HG03135 (cell line): Measurements from ENCODE around the gene ZMIZ1.

Experiments used
- ATAC-seq: cut with Tn5 transposase; IDR thresholded peaks from one replicate; pipeline ENCODE4 v1.9.1; 2021; ENCODE audit warnings: mild to moderate bottlenecking, moderate library complexity; ENCODE audit not compliant: unreplicated experiment

ZMIZ1 gene

GRCh38 chr10:79224992-79225391 lies 156.2 kb downstream of the ZMIZ1 start:
- ATAC-seq: no peak

DNA sequence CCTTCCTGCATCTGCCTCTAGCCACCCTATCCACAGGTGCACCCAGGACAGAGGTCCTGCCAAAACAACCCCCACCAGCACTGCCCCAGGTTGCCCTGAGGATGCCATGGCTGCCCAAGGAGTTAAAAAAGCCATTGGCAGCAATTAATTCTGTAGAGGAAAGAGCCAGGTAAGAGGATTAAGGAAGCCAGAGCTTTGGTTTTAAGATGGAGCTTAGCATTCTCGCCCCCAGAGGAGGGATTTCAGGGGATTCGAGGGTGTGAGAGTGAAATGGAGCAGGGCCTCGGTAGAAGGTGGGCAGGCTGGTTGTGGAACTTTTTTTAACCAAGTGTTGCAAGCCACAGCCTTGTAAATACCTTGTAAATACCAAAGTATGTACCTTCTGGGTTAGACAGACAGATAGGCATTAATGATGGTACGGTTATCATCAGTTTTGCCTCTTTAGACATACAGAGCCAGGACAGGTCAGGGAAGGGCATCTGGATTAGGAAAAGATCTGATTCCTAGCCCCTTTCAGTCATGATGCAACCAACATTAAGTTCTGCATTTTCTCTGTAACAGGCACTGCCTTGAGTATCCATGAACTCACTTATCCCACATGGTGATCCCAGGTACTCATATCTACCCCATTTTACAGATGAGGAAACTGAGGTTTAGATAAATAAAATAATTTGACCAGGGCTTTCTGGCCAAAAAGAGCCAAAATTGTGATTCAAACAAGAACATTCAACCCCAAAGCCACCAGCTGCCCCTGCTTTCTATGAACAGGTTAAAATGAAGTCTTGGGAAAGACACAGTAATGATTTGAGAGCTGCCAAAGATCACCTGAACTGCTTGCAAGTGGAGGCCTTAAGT lies 157.9 kb downstream of the ZMIZ1 start:
- ATAC-seq: no peak

DNA sequence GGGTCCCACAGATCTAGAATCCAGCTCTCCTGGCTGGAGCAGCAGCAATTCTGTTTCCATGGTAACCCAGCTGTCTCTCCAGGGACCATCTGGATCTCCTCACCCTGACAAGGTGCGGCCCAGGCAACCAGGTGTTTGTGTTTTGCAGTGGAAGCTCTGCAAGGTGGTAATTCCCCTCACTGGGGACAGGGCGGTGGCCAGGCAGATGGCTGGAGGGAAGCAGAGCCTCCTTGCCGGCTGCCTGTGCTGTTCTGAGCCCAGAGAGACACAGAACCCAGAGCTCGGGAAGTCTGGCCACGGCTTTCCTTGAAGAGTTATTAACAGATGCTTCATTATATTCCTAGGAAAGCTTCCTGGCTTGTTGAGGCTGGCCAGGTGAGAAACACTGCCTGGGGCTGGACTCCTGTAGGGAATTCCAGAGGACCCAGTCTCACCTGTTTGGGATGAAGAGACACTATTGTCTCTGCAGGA lies 160.3 kb downstream of the ZMIZ1 start:
- ATAC-seq: no peak

- ATAC-seq: no peak
Observed at GRCh38 chr10:79229830-79230327, 161.1 kb downstream of the ZMIZ1 start.

- ATAC-seq: no peak
Observed at GRCh38 chr10:79230328-79230830, 161.6 kb downstream of the ZMIZ1 start.

GRCh38 chr10:79230850-79231249 lies 162.1 kb downstream of the ZMIZ1 start:
- ATAC-seq: no peak

GRCh38 chr10:79231908-79232307 lies 163.1 kb downstream of the ZMIZ1 start:
- no peak for ATAC-seq

- ATAC-seq: no peak
Observed at GRCh38 chr10:79232864-79233263, 164.1 kb downstream of the ZMIZ1 start.

- ATAC-seq: no peak
Observed at GRCh38 chr10:79234391-79235315, 165.9 kb downstream of the ZMIZ1 start.

- no peak for ATAC-seq
Observed at GRCh38 chr10:79235765-79236432, 167.1 kb downstream of the ZMIZ1 start.

DNA sequence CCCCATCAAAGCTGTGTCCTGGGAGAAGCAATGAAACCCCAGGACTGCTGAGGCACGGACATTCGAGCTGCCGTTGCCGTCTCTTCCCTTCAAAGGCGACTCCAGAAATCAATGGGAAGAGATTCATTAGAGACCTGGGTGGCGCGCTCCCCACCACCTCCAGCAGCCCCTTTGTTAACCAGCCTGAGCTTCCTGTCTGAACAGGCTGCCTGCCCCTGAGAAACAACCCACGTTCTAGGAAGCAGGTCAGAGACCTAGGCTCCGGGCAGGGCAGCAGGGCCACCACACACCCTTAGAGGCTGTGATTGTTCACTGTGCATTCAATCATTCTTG lies 167.6 kb downstream of the ZMIZ1 start:
- no peak for ATAC-seq

DNA sequence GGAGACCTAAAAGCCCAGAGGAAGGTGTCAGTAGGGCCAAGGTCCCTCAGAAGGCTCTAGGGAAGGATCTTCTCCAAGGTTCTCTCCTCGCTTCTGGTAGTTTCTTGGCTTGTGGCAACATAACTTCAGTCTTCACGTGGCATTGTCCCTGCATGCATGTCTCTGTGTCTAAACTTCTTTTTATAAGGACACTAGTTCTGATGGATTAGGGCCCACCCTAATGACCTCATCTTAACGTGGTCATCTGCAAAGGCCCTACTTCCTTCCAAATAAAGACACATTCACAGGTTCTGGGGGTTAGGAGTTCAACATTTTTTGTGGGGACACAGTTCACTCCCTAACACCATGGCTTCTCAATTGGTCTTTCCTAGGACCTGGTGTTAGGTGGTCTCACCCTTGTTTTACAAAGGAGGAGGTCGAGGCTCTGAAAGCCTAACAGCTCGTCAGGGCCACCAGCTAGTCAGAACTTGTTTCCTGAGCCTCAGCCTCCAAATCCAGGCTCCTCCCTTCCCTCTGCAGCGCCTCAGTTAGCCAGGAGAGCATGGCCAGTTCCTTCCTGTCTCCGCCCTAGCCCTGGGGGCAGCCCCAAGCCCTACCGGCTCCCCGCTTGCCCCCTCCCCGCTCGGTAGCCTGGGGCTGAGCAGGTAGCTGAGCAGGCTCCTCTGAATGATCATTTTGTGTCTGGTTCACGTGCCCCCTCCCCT lies 168.8 kb downstream of the ZMIZ1 start:
- ATAC-seq: no peak

GRCh38 chr10:79238158-79238520 lies 169.4 kb downstream of the ZMIZ1 start:
- ATAC-seq: no peak

GRCh38 chr10:79238606-79239005 lies 169.8 kb downstream of the ZMIZ1 start:
- no peak for ATAC-seq

GRCh38 chr10:79239275-79239779 lies 170.6 kb downstream of the ZMIZ1 start:
- no peak for ATAC-seq

- no peak for ATAC-seq
Observed at GRCh38 chr10:79239924-79240581, 171.3 kb downstream of the ZMIZ1 start.

GRCh38 chr10:79241629-79241989 lies 172.8 kb downstream of the ZMIZ1 start:
- ATAC-seq: no peak

GRCh38 chr10:79241990-79242619 lies 173.3 kb downstream of the ZMIZ1 start:
- no peak for ATAC-seq

GRCh38 chr10:79242620-79243152 lies 173.9 kb downstream of the ZMIZ1 start:
- ATAC-seq: peak; percentile 40
